Right ventricle myocardium inferior (tissue), 1 donor: ENCODE results near the gene ZWILCH. TPM values are rescaled to one million over a fixed set of nuclear protein-coding genes. Genes with fewer than 3 reads are reported as not detected.
A peak's percentile ranks its signal among the peaks of the same experiment; 100 is the strongest.
"Not testable (repeated sequence)": the region's sequence is repeated elsewhere in the genome, so short reads cannot be mapped to it uniquely, and the experiment has no call there.

ENCODE experiments used
- ATAC-seq: fragments of 200-7000 bp; cut with Tn5 transposase; one replicate; pipeline ENCODE4 v1.9.1; 2020; ENCODE audit warnings: mild to moderate bottlenecking, moderate library complexity
- DNase-seq: peaks from one replicate; pipeline ENCODE4 v3.0.0; 2021; ENCODE audit errors: missing footprints
- intact Hi-C: fragments of 100-400 bp; cut with DNase I; formaldehyde crosslinking; loops from one replicate; pipeline ENCODE4 v1.11.0; 2022
- total RNA-seq: library from RNA; stranded (reverse); fragmentation: NEBNext Ultra II Directional; extraction: Animal tissue kit (Norgen Biotek cat#: 25700); gene quantifications from one replicate; pipeline ENCODE4 v1.2.1, GENCODE V29; 2021
- donor health status: DM: no; HTN: yes; CAD: no; lungs with severe emphysema.

ZWILCH gene
- total RNA-seq, 1 donor from 2014 or later, result 2.1 TPM

DNA sequence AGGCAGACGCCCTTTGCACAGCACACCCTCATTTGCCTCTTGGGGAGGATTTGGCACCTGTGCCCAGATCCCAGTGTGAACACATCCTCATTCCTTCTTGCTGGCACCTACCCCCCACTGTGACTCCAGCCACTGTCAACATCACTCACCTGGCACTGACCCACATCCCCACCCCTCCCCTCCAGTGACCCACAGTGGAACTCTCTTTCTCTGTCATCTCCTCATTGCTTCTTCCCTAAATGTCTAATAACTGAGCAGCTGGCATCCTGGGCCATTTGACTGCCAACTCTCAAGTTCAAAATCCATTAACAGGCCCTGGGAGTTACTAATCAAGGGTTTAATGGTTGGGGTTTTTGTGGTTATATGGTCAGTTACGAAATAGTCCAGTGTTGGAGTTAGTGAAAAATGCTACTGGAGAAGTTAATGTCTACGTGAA, 22.0 kb upstream of the ZWILCH start:
- ATAC-seq, result peak; percentile 26
- no peak for DNase-seq
- intact Hi-C loops, result no loop called here

DNA sequence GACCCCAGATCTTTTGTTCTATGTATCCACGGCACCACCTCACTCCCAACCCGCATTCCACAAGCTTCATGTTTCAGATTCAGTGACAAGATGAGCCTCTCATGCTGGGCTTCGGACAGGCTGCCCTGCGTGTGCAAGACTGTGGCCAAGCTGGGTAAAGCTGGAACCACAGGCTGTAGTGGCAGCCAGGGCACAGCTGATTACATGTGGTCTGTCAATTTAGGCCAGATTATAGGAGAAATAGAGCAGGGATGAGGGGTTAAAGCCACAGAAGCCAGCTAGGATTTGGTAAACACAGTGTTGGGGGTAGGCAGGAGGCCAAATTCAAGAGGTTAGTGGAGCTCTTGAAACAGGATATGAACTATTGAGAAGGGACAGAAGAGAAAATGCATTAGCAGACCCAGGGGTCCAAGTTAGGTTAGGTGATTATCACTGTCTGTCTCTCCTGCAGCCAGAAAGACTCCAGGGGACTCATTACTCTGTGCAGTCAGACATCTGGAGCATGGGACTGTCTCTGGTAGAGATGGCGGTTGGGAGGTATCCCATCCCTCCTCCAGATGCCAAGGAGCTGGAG, 20.5 kb upstream of the ZWILCH start:
- no peak for ATAC-seq
- DNase-seq, result no peak
- intact Hi-C loops, result no loop called here

DNA sequence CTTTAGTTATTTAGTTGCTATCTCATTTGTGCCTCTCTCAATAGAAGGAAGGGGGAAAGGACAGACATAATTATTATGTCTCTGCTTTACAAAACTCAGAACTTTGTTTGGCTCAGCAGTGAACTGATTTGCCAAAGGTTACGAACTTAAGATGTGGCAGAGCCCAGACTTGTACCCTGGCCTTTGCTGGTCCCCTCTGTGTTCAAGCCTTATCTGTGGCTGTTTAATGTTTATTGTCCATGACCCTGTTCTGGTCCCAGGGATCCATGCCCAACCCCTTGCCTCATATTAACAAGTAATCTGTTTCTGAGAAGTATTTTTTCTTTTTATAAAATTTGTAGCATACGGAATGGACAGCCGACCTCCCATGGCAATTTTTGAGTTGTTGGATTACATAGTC, 18.2 kb upstream of the ZWILCH start:
- DNase-seq (no peak), ATAC-seq (no peak)
- intact Hi-C loops, result no loop called here

DNA sequence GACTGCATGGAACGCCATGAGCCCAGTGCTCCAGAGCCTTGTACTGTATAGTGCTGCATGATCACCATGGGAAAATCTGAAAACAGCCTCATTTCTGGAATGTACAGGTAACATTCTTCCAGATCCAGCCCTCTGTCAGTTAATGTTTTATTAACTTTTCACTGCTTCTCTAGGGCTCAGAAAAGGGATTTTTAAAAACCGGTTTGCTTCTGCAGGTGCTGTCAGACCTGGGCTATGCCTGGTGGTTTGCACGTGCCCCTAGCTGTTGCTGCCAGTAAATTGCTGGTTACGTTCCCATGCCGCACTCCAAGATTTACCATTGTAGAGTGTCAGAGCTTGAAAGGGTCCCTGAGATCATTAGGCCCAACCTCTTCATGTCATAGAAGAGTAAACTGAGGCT, 16.6 kb upstream of the ZWILCH start:
- intact Hi-C loops, result no loop called here
- DNase-seq (no peak), ATAC-seq (no peak)

DNA sequence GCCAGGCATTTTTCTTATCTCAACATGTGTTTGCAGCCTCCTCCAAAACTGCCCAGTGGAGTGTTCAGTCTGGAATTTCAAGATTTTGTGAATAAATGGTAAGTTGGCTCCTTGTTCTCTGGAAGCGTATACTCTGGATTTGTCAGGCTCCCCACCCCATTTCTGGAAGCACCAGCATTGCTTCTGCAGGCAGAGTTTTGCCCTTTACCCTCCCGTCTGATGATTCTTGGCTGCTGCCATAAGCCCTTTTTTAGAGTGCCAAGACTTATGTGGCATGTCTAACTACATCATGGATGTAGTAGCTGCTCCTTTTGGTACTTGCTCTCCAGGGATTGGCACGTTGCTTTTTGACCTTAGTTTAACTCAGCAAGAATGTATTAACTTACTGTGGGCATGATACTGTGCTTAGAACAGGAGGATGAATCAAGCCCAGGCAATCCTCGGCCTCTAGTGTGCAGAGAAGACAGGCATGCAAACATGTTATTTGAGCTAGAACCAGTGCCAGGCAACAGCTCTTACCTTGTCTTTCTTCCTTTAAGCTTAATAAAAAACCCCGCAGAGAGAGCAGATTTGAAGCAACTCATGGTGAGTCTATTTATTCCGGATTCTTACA, 15.8 kb upstream of the ZWILCH start:
- intact Hi-C loops, result no loop called here
- no peak for ATAC-seq
- no peak for DNase-seq

DNA sequence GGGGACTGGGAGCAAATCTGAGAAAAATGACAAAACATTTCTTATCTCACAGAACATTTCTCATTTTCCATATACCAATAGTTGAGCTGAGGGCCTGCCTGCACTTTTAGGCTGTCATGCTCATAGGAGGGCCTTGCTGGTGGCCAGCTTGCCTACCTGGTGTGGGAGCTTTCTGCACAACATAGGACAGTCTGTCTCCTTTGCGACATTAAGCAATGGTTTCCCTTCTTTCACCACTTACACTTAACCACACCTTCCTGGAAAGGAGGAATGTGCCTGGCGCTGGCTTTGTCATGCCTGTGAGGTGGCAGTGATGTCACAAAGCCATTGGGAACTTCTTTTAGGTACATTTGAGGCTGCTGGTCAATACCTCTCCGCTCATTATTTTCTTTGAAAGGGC, 13.3 kb upstream of the ZWILCH start:
- intact Hi-C loops, result loop anchor here (10.0 kb wide), 1 partner anchor 137 kb away; the partner anchor contains the start of gene TIPIN
- no peak for DNase-seq
- no peak for ATAC-seq

DNA sequence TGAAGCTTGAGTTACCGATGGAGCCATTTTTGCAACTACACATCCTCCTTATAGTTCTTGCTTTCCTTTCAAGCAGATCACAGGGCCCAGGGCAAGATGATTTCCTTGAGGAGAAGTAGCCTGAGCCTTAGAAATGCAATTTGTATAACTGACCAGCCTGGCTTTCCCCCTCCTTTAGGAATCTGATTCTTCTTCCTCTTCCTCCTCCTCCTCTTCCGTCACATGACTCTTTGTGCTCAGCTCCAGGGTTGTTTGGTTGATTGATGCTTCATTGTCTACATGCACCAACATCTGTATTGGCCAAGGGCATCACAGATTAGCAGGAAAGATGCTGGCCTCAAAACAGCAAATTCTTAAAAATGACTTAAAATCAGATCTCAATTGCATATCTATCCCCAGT, 10.9 kb upstream of the ZWILCH start:
- DNase-seq, result no peak
- ATAC-seq, result no peak
- intact Hi-C loops, result loop anchor here (10.0 kb wide), 1 partner anchor 139 kb away; the partner anchor contains the start of gene TIPIN

DNA sequence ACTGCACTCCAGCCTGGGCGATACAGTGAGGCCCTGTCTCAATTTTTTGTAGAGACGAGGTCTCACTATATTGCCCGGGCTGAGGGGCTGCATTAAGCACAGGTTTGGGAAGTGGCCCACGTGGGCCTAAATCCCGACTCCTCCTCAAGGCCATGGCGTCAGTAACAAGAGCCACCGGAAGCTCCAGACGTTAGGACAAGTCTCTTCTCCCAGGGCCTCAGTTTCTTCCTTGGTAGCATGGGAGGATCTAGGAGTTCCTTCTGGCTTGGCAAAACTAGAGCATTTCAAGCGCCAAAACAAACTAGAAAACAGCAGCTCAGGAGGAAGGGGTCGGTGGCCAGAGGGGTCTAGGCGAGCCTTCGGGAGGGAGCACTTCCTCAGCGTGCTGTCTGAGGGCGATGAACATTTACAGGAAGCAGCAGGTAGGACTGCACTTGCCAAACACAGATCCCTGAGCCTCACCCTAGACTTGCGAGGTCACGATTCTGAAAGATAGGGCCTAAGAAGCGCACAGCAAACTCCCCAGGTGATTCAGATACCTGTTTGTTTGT, 8.1 kb upstream of the ZWILCH start:
- intact Hi-C loops, result loop anchor here (1.0 to 10.0 kb wide), 4 partner anchors 111 to 245 kb away; partner anchors contain the start of genes DIS3L, MAP2K1, MEGF11 and TIPIN
- ATAC-seq (no peak), DNase-seq (no peak)

DNA sequence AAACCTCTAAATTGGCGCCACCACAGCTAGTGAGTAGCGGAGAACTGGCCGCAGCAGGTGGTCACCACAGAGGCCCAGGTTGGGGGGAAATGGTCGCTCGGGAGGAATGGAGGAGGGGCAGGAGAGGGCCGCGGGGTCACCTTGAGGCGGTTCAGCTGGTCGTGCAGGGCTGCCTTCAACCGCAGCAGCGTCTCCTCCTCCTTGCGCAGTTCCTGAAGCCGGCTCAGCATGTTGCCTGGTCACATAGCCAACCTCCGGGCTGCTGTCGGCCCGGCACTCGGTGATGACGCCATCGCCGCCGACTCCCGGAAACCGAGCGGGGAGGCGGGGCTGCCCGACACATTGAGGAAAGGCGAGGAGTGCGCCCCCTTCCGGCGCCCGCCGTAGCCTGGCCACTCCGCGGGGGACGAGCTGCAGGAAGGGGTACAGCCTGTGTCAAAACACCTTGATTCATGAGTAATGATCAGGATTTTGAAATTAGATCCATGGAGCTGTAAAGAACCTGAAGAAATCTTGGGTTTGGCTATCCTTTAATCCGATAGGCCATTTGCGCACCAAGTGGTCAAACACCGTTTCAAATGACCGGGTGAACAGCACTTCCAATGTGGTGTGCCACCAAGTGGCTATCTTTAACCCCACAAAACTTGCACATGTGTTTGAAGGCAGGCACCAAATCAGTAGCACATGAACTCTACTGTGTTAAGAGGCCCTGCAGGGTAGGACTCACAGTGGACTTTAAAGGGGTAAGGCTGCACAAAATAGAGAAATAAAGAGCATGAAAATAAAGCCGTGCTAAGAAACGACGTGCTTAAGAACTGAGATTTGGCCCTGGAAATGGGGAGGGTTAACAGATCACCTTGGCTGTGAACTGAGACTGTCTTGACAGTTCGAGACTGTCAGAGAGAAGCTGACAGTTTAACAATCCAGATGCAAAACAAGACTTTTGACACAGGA, 7.3 kb upstream of the ZWILCH start, which contains the start of gene SNAPC5:
SNAPC5 (minus strand) TSS at position 261 of the 954 bp plus-strand sequence; CDS start at position 230, 31 bp downstream.
- intact Hi-C loops, result loop anchor here (1.0 to 10.0 kb wide), 4 partner anchors 111 to 245 kb away; partner anchors contain the start of genes DIS3L, MAP2K1, MEGF11 and TIPIN
- ATAC-seq (peak; percentile 97), DNase-seq (peak; percentile 99)

DNA sequence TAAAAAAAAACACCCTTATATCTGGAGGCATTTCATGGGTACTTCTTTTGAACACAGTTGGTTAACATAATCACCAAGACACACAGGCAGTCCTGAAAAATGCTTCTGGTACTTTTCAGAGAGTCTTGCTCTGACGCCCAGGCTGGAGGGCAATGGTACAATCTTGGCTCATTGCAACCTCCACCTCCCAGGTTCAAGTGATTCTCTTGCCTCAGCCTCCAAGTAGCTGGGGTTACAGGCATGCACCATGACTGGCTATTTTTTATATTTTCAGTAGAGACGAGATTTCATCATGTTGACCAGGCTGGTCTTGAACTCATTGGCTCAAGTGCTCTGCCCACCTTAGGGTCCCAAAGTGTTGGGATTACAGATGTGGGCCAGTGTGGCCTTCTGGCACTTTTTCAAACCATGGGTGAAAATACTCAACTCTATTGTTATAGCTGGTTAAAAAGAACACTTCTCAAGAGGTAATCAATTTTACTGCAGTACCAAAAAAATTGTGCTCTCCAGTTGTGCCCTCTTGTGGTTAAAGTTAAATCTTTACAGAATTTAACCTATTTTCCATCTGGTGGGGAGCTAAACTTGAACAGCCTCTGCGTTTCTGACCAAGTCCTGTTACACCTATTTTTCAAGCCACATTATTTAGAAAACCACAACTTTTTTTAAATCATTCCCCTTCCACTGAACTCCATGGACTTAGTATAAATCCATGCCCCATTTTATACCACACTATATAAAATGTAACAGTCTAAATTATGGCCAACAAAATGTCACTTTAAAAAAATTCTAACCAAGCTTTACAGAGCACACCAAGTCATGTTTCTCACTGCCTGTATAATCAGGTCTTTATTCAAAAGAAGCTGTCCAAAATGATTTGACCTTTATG, 6.4 kb upstream of the ZWILCH start:
- DNase-seq (no peak), ATAC-seq (no peak)
- intact Hi-C loops, result loop anchor here (5.0 to 10.0 kb wide), 3 partner anchors 144 to 246 kb away; partner anchors contain the start of genes DIS3L, MEGF11 and TIPIN

DNA sequence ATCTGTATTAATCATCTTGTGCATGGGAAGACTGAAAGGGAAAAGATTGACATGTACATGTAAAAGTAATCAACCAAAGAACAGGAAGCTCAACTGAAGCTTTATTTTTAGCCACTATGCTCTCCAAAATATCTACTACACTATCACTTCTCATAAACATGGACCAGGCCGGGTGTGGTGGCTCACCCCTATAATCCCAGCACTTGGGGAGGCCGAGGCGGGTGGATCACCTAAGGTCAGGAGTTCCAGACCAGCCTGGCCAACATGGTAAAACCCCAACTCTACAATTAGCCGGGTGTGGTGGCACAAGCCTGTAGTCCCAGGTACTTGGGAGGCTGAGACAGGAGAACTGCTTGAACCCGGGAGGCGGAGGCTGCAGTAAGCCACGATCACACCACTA, 4.8 kb upstream of the ZWILCH start:
- intact Hi-C loops, ATAC-seq, DNase-seq: not testable (repeated sequence)

DNA sequence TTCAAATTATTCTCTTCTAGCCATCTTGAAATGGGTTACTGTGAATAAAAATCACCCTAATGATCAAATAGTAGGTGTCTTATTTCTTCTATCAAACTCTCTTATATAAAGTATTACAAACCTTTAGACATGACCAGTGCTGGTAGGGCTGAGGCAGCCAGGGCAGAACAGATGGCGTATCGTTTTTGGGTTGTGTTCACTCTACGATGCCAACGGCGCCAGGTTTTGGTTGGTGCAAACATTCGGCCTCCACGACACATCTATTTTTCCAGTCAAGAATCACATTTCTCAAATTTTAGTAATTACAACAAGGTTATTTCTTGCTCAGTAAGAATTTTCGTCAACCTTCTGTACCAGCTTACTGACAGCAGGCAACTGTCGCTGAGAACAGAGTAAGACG, 2.6 kb upstream of the ZWILCH start:
- DNase-seq (no peak), ATAC-seq (no peak)
- intact Hi-C loops, result no loop called here

DNA sequence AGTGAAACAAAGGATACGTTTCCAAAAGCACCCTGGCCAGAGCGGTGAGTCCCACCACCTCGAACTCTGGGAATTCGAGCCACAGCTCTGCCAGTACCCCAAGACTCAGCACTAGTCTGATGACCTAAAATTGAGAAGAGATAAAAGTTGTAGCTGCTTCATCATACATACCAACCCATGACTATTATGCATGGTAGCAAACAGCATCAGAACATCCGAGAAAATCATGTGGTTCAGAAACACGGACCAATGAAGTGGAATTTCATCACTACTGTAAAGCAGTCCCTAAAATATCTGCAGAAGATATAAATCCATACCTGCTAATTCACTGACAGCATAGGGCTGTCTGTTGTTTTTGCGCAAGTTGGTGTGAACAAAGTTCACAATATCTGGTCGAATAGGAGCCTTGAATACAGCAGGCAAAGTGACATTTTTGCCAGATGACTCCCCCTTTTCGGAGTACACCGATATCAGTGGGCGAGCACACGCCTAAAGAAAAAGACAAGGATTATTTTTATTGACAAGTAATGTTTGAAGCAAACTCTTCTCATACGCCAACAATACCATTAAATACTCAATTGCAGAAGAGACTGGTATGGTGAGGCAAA, 2.0 kb upstream of the ZWILCH start:
- intact Hi-C loops, ATAC-seq, DNase-seq: not testable (repeated sequence)

DNA sequence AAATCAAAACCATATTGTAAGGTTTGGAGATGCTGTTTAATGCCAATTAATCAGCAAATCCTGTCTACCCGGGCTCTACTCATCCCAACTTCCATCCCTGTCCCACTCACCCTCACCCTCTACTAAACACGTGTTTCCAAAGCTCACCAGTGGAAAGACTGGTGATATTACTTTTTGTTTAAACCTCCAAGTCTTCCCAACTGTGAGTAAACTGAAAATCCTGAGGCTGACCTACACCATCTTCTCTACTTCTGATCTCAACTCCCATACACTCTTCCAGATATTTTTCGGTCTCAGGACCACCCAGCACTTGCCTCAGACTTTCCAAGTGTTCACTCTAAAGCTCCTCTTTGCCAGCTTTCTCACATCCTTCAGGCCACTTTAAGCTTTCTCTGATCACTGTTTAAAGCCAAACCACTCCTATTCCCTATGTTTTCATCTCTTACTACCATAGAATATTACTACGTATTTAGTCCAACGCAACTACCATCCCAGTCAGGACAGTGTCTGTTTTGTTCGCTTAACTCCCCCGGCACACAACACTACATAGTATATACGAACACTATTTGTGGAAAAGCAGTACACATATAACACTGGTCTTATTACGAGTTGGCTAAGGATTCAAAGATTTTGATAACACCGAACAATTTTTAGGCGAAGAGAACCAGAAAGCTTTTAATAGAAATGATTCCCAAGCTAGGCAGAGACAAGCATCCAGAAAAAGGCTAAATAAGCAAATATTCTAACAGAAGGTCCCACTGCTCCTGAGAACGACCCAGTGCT, 1.2 kb upstream of the ZWILCH start:
- DNase-seq, result no peak
- ATAC-seq, result no peak
- intact Hi-C loops, result loop anchor here (2.0 kb wide), 1 partner anchor 117 kb away; the partner anchor contains the start of gene MAP2K1

DNA sequence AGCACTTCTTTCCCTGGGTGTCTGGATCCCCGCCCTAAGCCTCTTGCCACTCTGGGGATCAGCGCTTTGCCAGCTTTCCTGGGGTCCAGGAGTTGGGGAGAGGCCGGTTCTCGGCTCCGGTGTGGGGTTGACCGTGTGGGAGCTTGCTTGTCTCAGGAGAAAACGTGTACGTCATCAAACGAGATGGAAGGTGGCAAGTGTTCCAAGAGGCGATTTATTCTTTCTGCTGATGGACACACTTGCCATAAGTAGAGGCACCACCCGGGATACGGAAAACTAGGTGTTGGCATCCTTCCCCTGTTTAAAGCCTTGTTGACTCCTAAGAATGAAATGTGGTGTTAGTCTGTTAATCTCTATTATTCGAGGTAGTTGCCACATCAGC, 295 bp downstream of the ZWILCH start:
- intact Hi-C loops, result loop anchor here (2.0 kb wide), 1 partner anchor 119 kb away; the partner anchor contains the start of gene MAP2K1
- no peak for DNase-seq
- no peak for ATAC-seq

DNA sequence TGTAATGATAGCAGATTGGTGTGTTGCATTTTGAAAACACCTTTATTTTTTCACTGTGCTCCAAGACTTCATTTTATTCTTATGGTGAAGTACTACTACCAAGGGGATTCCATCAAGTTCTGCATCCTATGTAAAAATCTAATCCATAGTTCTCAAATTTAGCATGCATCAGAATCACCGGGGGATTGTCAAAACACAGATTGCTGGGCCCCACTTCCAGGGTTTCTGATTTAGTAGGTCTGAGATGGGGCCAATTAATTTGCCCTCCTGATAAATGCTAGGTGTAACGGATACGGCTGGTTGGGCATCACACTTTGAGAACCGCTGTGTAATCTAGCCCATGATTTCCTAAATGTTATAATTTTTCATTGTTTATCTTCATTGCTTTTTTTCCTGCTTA, 692 bp downstream of the ZWILCH start:
- ATAC-seq (no peak), DNase-seq (no peak)
- intact Hi-C loops, result loop anchor here (2.0 kb wide), 1 partner anchor 119 kb away; the partner anchor contains the start of gene MAP2K1
